HCT116 (cell line): ENCODE measurements around the gene AVL9. TPM values are rescaled to one million over a fixed set of nuclear protein-coding genes. Genes with fewer than 3 reads are reported as not detected.

Experiments used
- ATAC-seq: fragments of 200-7000 bp; cut with Tn5 transposase; 2 replicates; pipeline ENCODE4 v1.9.1; 2020; ENCODE audit warnings: mild to moderate bottlenecking, moderate library complexity
- BruUV-seq: library from RNA; stranded (reverse); fragments of 400-500 nt; replicated peaks from 2 replicates; lab custom pipeline; 2021; lab: Mats Ljungman, UMichigan
- CTCF ChIA-PET: fragments of 300-600 bp; sonication (Branson Sonifier 250); formaldehyde crosslinking; loops from one replicate; lab custom pipeline; 2021; ENCODE audit warnings: antibody characterized with exemption; lab: Charles Lee
- POLR2A ChIA-PET: fragments of 300-600, 350-600 bp; sonication (Branson Sonifier 250); formaldehyde crosslinking; loops from one replicate; lab custom pipeline; 2021; ENCODE audit warnings: antibody characterized with exemption; lab: Charles Lee
- RAD21 ChIA-PET, 2 experiments: fragments of 300-600 bp; sonication (Branson Sonifier 250); formaldehyde crosslinking; loops; one replicate each; lab custom pipeline; 2023; ENCODE audit warnings: low total read pairs in 2 of 2; ENCODE audit not compliant: uncharacterized antibody in 2 of 2, unreplicated experiment in 2 of 2, low non-redundant PET in 1 of 2; lab: Charles Lee
- DNase-seq: peaks from one replicate; pipeline ENCODE4 v3.0.0-alpha.2; 2010; ENCODE audit warnings: low read depth, low spot score
- H2AFZ ChIP-seq: fragments of 200-600 bp; shearing (Covaris generic), sonication (generic); 2 replicates; pipeline ENCODE4 v1.6.1; 2017; ENCODE audit warnings: low read depth, mixed run types, mixed read lengths, antibody characterized with exemption, low read length; ENCODE audit not compliant: poor library complexity, severe bottlenecking
- H3K27ac ChIP-seq: 2 replicates; pipeline ENCODE4 v1.5.1; 2012; ENCODE audit warnings: low read depth, low read length
- H3K27me3 ChIP-seq: fragments of 200-600 bp; sonication (generic); 2 replicates; pipeline ENCODE4 v1.6.1; 2016; ENCODE audit warnings: mixed run types, low read length, mixed read lengths; ENCODE audit not compliant: insufficient read depth
- H3K36me3 ChIP-seq, 2 experiments: fragments of 200-500 bp in 1 of 2; fragments of 200-600 bp in 1 of 2; sonication (Bioruptor generic) in 1 of 2; sonication (generic) in 1 of 2; 2 replicates each; pipeline versions ENCODE4 v1.5.1 to v1.6.1; 2014 to 2016; ENCODE audit warnings: low read length in 2 of 2, inconsistent platforms in 1 of 2, mixed read lengths in 1 of 2, mixed run types in 1 of 2; ENCODE audit not compliant: insufficient read depth in 2 of 2, control insufficient read depth in 1 of 2
- H3K4me1 ChIP-seq, 2 experiments: fragments of 200-600 bp in 1 of 2; sonication (generic) in 1 of 2; 2 replicates each; pipeline versions ENCODE4 v1.5.1 to v1.6.1; 2012 to 2017; ENCODE audit warnings: low read length in 2 of 2, inconsistent platforms in 1 of 2, mild to moderate bottlenecking in 1 of 2, mixed read lengths in 1 of 2, mixed run types in 1 of 2, moderate library complexity in 1 of 2; ENCODE audit not compliant: insufficient read depth in 2 of 2, control insufficient read depth in 1 of 2
- H3K4me2 ChIP-seq: fragments of 200-600 bp; sonication (generic); 2 replicates; pipeline ENCODE4 v1.6.1; 2017; ENCODE audit warnings: mixed run types, low read length, mixed read lengths
- H3K4me3 ChIP-seq, 2 experiments: fragments of 200-600 bp in 1 of 2; sonication (generic) in 1 of 2; replicated peaks in 1 of 2; 2 replicates each; pipeline ENCODE4 v1.5.1; 2011 to 2016; ENCODE audit warnings: low read length in 2 of 2, control low read depth in 1 of 2, low read depth in 1 of 2, mild to moderate bottlenecking in 1 of 2, mixed read lengths in 1 of 2, mixed run types in 1 of 2
- H3K79me2 ChIP-seq: fragments of 200-600 bp; sonication (generic); 2 replicates; pipeline ENCODE4 v1.6.1; 2017; ENCODE audit warnings: mild to moderate bottlenecking, mixed run types, low read length, moderate library complexity, mixed read lengths; ENCODE audit not compliant: insufficient read depth
- H3K9ac ChIP-seq: fragments of 200-600 bp; sonication (generic); 2 replicates; pipeline ENCODE4 v1.6.1; 2016; ENCODE audit warnings: low read length, mixed read lengths
- H3K9me2 ChIP-seq: fragments of 200-600 bp; sonication (generic), shearing (Covaris generic); 2 replicates; pipeline ENCODE4 v1.6.1; 2017; ENCODE audit warnings: mixed run types, mild to moderate bottlenecking, moderate library complexity; ENCODE audit not compliant: insufficient read depth
- H3K9me3 ChIP-seq, 2 experiments: fragments of 200-500 bp in 1 of 2; fragments of 200-600 bp in 1 of 2; sonication (Bioruptor generic) in 1 of 2; sonication (generic) in 1 of 2; 2 replicates each; pipeline ENCODE4 v1.6.1; 2014 to 2017; ENCODE audit warnings: low read length in 2 of 2, mixed read lengths in 2 of 2, inconsistent platforms in 1 of 2, low read depth in 1 of 2, mild to moderate bottlenecking in 1 of 2, mixed run types in 1 of 2, moderate library complexity in 1 of 2; ENCODE audit not compliant: control insufficient read depth in 1 of 2, insufficient read depth in 1 of 2
- H4K20me1 ChIP-seq: fragments of 200-600 bp; sonication (generic), shearing (Covaris generic); 2 replicates; pipeline ENCODE4 v1.6.1; 2017; ENCODE audit warnings: mixed run types, mild to moderate bottlenecking, moderate library complexity; ENCODE audit not compliant: insufficient read depth
- CBX3 ChIP-seq: IDR thresholded peaks from 2 replicates; pipeline ENCODE4 v1.6.1; 2012; ENCODE audit warnings: low read depth
- CEBPB ChIP-seq: IDR thresholded peaks from 2 replicates; pipeline ENCODE4 v1.6.1; 2012; ENCODE audit warnings: low read depth
- EGR1 ChIP-seq: IDR thresholded peaks from 2 replicates; pipeline ENCODE4 v1.6.1; 2012; ENCODE audit warnings: low read depth
- ELF1 ChIP-seq: IDR thresholded peaks from 2 replicates; pipeline ENCODE4 v1.6.1; 2012; ENCODE audit warnings: low read depth, borderline replicate concordance
- EZH2 ChIP-seq: fragments of 200-600 bp; sonication (generic); IDR thresholded peaks from 2 replicates; pipeline ENCODE4 v1.6.1; 2017; ENCODE audit warnings: antibody characterized with exemption, mixed run types
- EZH2phosphoT487 ChIP-seq: fragments of 200-600 bp; IDR thresholded peaks from 2 replicates; pipeline ENCODE4 v1.6.1; 2018; ENCODE audit warnings: antibody characterized with exemption, borderline replicate concordance
- POLR2A ChIP-seq: IDR thresholded peaks from 2 replicates; pipeline ENCODE4 v1.7.0; 2011; ENCODE audit warnings: borderline replicate concordance; ENCODE audit not compliant: insufficient read depth, insufficient read length; ENCODE audit errors: extremely low read depth
- POLR2AphosphoS5 ChIP-seq: IDR thresholded peaks from 2 replicates; pipeline ENCODE4 v1.6.1; 2011; ENCODE audit warnings: mild to moderate bottlenecking, low read depth, low read length, moderate library complexity
- RAD21 ChIP-seq: IDR thresholded peaks from 2 replicates; pipeline ENCODE4 v1.6.1; 2012; ENCODE audit warnings: low read depth, mild to moderate bottlenecking
- SIN3A ChIP-seq: IDR thresholded peaks from 2 replicates; pipeline ENCODE4 v1.6.1; 2012; ENCODE audit warnings: low read depth
- SP1 ChIP-seq: IDR thresholded peaks from 2 replicates; pipeline ENCODE4 v1.6.1; 2012; ENCODE audit warnings: low read depth
- YY1 ChIP-seq: IDR thresholded peaks from 2 replicates; pipeline ENCODE4 v1.6.1; 2011; ENCODE audit warnings: low read length, low read depth, moderate library complexity, mild to moderate bottlenecking; ENCODE audit not compliant: insufficient replicate concordance; ENCODE audit errors: extremely low read depth
- ZNF274 ChIP-seq: fragments of 200-500 bp; sonication (Bioruptor generic); IDR thresholded peaks from 2 replicates; pipeline ENCODE4 v1.6.1; 2014; ENCODE audit warnings: mild to moderate bottlenecking, low read depth, low read length, inconsistent platforms
- intact Hi-C: fragments of 100-400 bp; cut with micrococcal nuclease; formaldehyde crosslinking; loops from 2 replicates; pipeline ENCODE4 v1.10.0; 2022
- total RNA-seq: library from RNA; stranded (reverse); gene quantifications from one replicate; pipeline ENCODE4 v1.2.1, GENCODE V29; 2021; ENCODE audit not compliant: unreplicated experiment
- TF ChIP-seq, protein P1 (sequence below): IDR thresholded peaks from 2 replicates; pipeline ENCODE4 v1.6.1; 2012
- TF ChIP-seq, protein P2 (sequence below): IDR thresholded peaks from 2 replicates; pipeline ENCODE4 v1.6.1; 2012
- TF ChIP-seq, protein P3 (sequence below): IDR thresholded peaks from 2 replicates; pipeline ENCODE4 v1.6.1; 2011; ENCODE audit warnings: mild to moderate bottlenecking, low read length, moderate library complexity; ENCODE audit not compliant: insufficient replicate concordance; ENCODE audit errors: extremely low read depth

Gene AVL9
- total RNA-seq, 1 experiment from 2014 or later = 89.0 TPM

DNA sequence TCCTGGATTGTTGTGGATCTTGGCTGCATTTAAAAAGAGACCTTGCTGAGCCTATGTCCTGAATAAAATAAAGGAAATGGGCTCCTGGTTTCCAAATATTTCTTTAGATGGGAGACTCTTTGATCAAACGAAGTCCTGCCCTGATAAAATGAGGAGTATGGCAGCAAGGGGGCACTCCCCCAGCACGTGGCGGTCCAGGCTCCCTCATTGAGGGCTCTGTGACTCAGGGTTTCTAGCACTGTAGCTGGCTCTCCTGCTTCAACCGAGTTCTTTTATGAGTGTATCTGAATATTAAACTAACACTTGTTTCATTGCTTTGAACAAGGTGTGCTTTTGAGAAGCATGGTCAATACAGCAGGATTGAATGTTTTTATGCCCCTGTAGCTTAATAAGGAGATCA lies 114.2 kb downstream of the AVL9 start:
- Histone ChIP-seq H3K9me2 (no peaks in the 10 kb centered on the region), H3K79me2 (no peaks in the 10 kb centered on the region), H3K27ac (no peak overlapping the region), H3K27me3 (no peaks in the 10 kb centered on the region), H2AFZ (no peak overlapping the region), H4K20me1 (no peaks in the 10 kb centered on the region), H3K4me3 (no peak overlapping the region), H3K9ac (no peak overlapping the region), H3K36me3 (no peaks in the 10 kb centered on the region), H3K4me1 (no peaks in the 10 kb centered on the region), H3K9me3 (no peaks in the 10 kb centered on the region), H3K4me2 (no peak overlapping the region)
- CTCF ChIA-PET = no interaction called here
- RAD21 ChIA-PET = no interaction called here
- intact Hi-C loops = no loop called here
- TF ChIP-seq POLR2A (no peak), EZH2phosphoT487 (no peak), POLR2AphosphoS5 (no peak), SP1 (no peak), SIN3A (no peak), CBX3 (no peak), CEBPB (no peak), EGR1 (no peak), ZNF274 (no peak), ELF1 (no peak), EZH2 (no peak), RAD21 (no peak), YY1 (no peak)
- TF ChIP-seq, protein P1, sequence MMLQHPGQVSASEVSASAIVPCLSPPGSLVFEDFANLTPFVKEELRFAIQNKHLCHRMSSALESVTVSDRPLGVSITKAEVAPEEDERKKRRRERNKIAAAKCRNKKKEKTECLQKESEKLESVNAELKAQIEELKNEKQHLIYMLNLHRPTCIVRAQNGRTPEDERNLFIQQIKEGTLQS = no peak
- TF ChIP-seq, protein P2, sequence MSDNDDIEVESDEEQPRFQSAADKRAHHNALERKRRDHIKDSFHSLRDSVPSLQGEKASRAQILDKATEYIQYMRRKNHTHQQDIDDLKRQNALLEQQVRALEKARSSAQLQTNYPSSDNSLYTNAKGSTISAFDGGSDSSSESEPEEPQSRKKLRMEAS = no peak
- TF ChIP-seq, protein P3, sequence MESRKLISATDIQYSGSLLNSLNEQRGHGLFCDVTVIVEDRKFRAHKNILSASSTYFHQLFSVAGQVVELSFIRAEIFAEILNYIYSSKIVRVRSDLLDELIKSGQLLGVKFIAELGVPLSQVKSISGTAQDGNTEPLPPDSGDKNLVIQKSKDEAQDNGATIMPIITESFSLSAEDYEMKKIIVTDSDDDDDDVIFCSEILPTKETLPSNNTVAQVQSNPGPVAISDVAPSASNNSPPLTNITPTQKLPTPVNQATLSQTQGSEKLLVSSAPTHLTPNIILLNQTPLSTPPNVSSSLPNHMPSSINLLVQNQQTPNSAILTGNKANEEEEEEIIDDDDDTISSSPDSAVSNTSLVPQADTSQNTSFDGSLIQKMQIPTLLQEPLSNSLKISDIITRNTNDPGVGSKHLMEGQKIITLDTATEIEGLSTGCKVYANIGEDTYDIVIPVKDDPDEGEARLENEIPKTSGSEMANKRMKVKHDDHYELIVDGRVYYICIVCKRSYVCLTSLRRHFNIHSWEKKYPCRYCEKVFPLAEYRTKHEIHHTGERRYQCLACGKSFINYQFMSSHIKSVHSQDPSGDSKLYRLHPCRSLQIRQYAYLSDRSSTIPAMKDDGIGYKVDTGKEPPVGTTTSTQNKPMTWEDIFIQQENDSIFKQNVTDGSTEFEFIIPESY = no peak
- POLR2A ChIA-PET = no interaction called here
- ATAC-seq = no peak
- BruUV-seq = no TSS peak
- no peak for DNase-seq
